ENCODE data around the gene RIMBP2. TPM values are rescaled to one million over a fixed set of nuclear protein-coding genes. Genes with fewer than 3 reads are reported as not detected.

Gene RIMBP2
- total and polyA plus RNA-seq, 2 experiments from 2014 or later: 0.31 to 0.37 TPM

DNA sequence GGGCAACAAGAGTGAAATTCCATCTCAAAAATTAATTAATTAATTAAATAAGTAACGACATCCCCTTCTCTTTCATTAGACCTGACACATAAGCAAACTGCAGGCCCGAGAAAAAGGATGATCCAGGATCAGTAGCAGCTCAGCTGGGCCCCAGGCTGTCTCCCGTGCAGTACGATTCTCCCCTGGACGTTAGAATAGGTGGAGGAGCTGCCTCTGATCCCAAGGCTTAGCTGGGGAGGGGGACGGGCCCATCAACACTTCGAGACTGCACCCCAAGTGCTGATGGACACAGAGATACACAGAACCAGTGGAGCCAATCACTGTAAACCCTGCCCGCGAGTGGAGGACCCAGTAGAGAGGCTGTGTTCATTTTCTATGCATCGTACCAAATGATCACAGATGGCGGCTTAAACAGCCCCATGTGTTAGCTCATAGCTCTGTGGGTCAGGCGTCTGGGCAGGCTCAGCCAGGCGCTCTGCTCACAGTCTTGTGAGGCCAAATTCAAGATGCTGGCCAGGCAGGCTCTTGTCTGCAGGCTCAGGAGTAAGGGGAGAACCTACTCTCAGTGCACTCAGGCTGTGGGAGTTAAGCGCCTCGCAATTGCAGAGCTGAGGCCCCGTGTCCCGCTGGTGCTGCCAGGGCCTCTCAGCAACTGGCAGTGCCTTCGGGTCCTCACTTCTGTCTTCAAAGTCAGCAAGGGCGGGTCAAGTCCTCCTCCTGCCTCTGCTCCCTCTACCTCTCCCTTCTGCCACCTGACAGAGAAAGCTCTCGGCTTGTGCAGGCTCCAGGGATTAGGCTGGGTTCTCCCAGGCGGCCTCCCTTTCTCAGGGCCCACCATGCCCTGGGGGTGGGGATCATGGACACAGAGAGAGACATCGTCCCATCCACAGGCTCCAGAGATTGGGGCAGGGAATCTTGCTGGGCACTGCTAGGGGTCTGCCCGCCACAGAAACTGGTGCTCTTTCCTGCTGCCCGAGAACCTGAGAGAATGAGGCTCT is 26.4 kb downstream of the RIMBP2 start:
- no peak overlapping the region for H3K4me3 Mint-ChIP-seq
- Histone ChIP-seq H3K4me3 (no peak overlapping the region), H3K79me2 (replicated peaks; ENCODE audit: insufficient read depth) (no peaks in the 10 kb centered on the region), H3K4me2 (no peak overlapping the region), H3K4me1 (ENCODE audit: insufficient read depth) (no peaks in the 10 kb centered on the region), H3K27ac (ENCODE audit: low read depth) (no peak overlapping the region), H3K9me2 (ENCODE audit: insufficient read depth) (no peaks in the 10 kb centered on the region), H2AFZ (no peak overlapping the region), H3F3A (replicated peaks; ENCODE audit: low read depth) (no peaks in the 10 kb centered on the region), H4K20me1 (replicated peaks; ENCODE audit: insufficient read depth) (no peaks in the 10 kb centered on the region), H3K36me3 (ENCODE audit: insufficient read depth) (no peaks in the 10 kb centered on the region), H3K27me3 (ENCODE audit: insufficient read depth) (no peaks in the 10 kb centered on the region)
- DNase-seq (ENCODE audit: low spot score) (no peak), ATAC-seq (no peak)
- no peaks in the 10 kb centered on the region; the same call in 2 of the 3 replicates for H3K4me1 Mint-ChIP-seq
- H3K27me3 Mint-ChIP-seq (ENCODE audit: insufficient read depth, low read depth, poor library complexity): peaks cover 4% of the 10 kb centered on the region
- H3K36me3 Mint-ChIP-seq (ENCODE audit: low read depth): peaks cover 5% of the 10 kb centered on the region; the same call in 2 of the 3 replicates
- no peak overlapping the region for H3K27ac Mint-ChIP-seq
- TF ChIP-seq POLR2AphosphoS5 (IDR thresholded peaks at IDR 0.05; ENCODE audit: low read depth) (no peak), EZH2 (IDR thresholded peaks at IDR 0.05; ENCODE audit: low read depth, unreplicated experiment) (no peak), CREB1 (CRISPR knock-in tag; IDR thresholded peaks at IDR 0.05; ENCODE audit: low read depth) (no peak), JUNB (IDR thresholded peaks at IDR 0.05; ENCODE audit: unreplicated experiment) (no peak), ZNF114 (CRISPR knock-in tag; IDR thresholded peaks at IDR 0.05) (no peak), ZNF331 (CRISPR knock-in tag; IDR thresholded peaks at IDR 0.05; ENCODE audit: low read depth) (no peak), STAT1 (IDR thresholded peaks at IDR 0.05; ENCODE audit: unreplicated experiment) (no peak), NANOG (IDR thresholded peaks at IDR 0.05; ENCODE audit: borderline replicate concordance) (no peak), EZH2phosphoT487 (IDR thresholded peaks at IDR 0.05; ENCODE audit: unreplicated experiment) (no peak)
- TF ChIP-seq, protein P1, sequence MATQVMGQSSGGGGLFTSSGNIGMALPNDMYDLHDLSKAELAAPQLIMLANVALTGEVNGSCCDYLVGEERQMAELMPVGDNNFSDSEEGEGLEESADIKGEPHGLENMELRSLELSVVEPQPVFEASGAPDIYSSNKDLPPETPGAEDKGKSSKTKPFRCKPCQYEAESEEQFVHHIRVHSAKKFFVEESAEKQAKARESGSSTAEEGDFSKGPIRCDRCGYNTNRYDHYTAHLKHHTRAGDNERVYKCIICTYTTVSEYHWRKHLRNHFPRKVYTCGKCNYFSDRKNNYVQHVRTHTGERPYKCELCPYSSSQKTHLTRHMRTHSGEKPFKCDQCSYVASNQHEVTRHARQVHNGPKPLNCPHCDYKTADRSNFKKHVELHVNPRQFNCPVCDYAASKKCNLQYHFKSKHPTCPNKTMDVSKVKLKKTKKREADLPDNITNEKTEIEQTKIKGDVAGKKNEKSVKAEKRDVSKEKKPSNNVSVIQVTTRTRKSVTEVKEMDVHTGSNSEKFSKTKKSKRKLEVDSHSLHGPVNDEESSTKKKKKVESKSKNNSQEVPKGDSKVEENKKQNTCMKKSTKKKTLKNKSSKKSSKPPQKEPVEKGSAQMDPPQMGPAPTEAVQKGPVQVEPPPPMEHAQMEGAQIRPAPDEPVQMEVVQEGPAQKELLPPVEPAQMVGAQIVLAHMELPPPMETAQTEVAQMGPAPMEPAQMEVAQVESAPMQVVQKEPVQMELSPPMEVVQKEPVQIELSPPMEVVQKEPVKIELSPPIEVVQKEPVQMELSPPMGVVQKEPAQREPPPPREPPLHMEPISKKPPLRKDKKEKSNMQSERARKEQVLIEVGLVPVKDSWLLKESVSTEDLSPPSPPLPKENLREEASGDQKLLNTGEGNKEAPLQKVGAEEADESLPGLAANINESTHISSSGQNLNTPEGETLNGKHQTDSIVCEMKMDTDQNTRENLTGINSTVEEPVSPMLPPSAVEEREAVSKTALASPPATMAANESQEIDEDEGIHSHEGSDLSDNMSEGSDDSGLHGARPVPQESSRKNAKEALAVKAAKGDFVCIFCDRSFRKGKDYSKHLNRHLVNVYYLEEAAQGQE (IDR thresholded peaks at IDR 0.05; ENCODE audit: unreplicated experiment): no peak
- TF ChIP-seq, protein P2, sequence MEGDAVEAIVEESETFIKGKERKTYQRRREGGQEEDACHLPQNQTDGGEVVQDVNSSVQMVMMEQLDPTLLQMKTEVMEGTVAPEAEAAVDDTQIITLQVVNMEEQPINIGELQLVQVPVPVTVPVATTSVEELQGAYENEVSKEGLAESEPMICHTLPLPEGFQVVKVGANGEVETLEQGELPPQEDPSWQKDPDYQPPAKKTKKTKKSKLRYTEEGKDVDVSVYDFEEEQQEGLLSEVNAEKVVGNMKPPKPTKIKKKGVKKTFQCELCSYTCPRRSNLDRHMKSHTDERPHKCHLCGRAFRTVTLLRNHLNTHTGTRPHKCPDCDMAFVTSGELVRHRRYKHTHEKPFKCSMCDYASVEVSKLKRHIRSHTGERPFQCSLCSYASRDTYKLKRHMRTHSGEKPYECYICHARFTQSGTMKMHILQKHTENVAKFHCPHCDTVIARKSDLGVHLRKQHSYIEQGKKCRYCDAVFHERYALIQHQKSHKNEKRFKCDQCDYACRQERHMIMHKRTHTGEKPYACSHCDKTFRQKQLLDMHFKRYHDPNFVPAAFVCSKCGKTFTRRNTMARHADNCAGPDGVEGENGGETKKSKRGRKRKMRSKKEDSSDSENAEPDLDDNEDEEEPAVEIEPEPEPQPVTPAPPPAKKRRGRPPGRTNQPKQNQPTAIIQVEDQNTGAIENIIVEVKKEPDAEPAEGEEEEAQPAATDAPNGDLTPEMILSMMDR (conservative IDR thresholded peaks at IDR 0.05; ENCODE audit: low read depth in 2 of 2): no peak
- TF ChIP-seq, protein P3, sequence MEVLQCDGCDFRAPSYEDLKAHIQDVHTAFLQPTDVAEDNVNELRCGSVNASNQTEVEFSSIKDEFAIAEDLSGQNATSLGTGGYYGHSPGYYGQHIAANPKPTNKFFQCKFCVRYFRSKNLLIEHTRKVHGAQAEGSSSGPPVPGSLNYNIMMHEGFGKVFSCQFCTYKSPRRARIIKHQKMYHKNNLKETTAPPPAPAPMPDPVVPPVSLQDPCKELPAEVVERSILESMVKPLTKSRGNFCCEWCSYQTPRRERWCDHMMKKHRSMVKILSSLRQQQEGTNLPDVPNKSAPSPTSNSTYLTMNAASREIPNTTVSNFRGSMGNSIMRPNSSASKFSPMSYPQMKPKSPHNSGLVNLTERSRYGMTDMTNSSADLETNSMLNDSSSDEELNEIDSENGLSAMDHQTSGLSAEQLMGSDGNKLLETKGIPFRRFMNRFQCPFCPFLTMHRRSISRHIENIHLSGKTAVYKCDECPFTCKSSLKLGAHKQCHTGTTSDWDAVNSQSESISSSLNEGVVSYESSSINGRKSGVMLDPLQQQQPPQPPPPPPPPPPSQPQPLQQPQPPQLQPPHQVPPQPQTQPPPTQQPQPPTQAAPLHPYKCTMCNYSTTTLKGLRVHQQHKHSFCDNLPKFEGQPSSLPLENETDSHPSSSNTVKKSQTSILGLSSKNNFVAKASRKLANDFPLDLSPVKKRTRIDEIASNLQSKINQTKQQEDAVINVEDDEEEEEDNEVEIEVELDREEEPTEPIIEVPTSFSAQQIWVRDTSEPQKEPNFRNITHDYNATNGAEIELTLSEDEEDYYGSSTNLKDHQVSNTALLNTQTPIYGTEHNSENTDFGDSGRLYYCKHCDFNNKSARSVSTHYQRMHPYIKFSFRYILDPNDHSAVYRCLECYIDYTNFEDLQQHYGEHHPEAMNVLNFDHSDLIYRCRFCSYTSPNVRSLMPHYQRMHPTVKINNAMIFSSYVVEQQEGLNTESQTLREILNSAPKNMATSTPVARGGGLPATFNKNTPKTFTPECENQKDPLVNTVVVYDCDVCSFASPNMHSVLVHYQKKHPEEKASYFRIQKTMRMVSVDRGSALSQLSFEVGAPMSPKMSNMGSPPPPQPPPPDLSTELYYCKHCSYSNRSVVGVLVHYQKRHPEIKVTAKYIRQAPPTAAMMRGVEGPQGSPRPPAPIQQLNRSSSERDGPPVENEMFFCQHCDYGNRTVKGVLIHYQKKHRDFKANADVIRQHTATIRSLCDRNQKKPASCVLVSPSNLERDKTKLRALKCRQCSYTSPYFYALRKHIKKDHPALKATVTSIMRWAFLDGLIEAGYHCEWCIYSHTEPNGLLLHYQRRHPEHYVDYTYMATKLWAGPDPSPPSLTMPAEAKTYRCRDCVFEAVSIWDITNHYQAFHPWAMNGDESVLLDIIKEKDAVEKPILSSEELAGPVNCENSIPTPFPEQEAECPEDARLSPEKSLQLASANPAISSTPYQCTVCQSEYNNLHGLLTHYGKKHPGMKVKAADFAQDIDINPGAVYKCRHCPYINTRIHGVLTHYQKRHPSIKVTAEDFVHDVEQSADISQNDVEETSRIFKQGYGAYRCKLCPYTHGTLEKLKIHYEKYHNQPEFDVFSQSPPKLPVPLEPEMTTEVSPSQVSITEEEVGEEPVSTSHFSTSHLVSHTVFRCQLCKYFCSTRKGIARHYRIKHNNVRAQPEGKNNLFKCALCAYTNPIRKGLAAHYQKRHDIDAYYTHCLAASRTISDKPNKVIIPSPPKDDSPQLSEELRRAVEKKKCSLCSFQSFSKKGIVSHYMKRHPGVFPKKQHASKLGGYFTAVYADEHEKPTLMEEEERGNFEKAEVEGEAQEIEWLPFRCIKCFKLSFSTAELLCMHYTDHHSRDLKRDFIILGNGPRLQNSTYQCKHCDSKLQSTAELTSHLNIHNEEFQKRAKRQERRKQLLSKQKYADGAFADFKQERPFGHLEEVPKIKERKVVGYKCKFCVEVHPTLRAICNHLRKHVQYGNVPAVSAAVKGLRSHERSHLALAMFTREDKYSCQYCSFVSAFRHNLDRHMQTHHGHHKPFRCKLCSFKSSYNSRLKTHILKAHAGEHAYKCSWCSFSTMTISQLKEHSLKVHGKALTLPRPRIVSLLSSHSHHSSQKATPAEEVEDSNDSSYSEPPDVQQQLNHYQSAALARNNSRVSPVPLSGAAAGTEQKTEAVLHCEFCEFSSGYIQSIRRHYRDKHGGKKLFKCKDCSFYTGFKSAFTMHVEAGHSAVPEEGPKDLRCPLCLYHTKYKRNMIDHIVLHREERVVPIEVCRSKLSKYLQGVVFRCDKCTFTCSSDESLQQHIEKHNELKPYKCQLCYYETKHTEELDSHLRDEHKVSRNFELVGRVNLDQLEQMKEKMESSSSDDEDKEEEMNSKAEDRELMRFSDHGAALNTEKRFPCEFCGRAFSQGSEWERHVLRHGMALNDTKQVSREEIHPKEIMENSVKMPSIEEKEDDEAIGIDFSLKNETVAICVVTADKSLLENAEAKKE (CRISPR knock-in tag; IDR thresholded peaks at IDR 0.05): no peak
- TF ChIP-seq, protein P4, sequence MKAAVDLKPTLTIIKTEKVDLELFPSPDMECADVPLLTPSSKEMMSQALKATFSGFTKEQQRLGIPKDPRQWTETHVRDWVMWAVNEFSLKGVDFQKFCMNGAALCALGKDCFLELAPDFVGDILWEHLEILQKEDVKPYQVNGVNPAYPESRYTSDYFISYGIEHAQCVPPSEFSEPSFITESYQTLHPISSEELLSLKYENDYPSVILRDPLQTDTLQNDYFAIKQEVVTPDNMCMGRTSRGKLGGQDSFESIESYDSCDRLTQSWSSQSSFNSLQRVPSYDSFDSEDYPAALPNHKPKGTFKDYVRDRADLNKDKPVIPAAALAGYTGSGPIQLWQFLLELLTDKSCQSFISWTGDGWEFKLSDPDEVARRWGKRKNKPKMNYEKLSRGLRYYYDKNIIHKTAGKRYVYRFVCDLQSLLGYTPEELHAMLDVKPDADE (IDR thresholded peaks at IDR 0.05): no peak
- H3K9me3 Mint-ChIP-seq: peaks cover 98% of the 10 kb centered on the region
